KG1 (cell line): ENCODE results near the gene ZNF43.
"Not testable (repeated sequence)": the region's sequence is repeated elsewhere in the genome, so short reads cannot be mapped to it uniquely, and the experiment has no call there.

Experiments used
- DNase-seq: peaks from one replicate; lab custom pipeline; 2025; lab: John Stamatoyannopoulos, UW

Gene ZNF43

DNA sequence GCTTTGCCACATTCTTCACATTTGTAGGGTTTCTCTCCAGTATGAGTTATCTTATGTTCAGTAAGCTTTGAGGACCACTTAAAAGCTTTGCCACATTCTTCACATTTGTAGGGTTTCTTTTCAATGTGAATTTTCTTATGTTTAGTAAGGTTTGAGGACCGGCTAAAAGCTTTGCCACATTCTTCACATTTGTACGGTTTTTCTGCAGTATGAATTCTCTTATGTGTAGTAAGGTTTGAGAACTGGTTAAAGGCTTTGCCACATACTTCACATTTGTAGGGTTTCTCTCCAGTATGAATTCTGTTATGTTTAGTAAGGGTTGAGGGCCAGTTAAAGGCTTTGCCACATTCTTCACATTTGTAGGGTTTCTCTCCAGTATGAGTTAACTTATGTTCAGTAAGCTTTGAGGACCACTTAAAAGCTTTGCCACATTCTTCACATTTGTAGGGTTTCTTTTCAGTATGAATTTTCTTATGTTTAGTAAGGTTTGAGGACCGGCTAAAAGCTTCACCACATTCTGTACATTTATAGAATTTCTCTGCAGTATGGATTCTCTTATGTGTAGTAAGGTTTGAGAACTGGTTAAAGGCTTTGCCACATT lies 27.5 kb downstream of the ZNF43 start:
- not testable (repeated sequence) for DNase-seq

DNA sequence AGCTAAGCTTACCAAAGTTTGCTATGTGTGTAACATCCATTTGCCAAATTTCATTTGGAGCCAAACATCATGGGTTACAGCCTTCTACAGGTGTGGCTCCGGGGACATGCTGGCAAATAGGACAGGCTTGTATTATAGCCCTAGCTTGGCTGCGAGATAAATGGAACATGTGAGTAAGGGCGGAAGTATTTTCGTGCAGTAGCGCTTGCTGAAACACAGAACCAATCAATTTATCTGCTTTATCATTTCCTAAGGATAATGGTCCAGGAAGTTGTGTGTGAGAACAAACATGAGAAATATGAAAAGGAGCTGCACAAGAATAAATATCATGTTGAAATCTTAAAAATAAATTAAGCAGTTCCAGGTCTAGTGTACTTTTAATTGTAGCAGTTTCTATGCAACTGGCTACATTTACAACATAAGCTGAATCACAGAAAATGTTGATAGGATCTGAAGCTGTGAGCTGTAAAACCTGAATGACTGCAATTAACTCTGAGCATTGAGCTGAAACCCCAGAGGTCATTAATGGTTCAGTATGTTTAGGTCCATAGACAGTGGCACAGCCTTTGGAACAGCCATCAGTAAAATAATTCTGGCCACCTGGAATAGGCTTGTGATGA lies 46.4 kb downstream of the ZNF43 start:
- DNase-seq: no peak

DNA sequence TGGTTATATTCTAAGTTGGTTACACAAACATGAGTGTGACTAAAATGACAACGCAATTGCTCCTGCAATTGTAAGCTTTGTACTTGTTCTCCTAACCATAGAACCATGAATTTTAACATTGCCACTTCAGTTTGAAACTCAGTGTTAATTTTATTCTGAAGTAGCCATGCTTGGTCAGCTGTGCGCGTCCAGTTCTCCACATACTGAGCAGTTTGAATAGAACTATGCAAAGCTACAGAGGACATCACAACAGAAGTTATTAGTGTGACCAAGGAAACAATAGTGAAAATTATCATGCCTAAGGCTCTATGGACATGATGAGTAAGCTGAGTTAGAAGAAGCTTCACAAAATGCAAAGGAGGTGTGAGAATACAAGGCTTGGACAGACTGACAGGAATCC lies 49.0 kb downstream of the ZNF43 start:
- no peak for DNase-seq

DNA sequence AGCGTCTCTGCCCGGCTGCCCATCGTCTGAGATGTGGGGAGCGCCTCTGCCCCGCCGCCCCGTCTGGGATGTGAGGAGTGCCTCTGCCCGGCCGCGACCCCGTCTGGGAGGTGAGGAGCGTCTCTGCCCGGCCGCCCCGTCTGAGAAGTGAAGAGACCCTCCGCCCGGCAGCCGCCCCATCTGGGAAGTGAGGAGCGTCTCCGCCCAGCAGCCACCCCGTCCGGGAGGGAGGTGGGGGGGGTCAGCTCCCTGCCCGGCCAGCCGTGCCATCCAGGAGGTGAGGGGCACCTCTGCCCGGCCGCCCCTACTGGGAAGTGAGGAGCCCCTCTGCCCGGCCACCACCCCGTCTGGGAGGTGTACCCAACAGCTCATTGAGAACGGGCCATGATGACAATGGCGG lies 60.2 kb downstream of the ZNF43 start:
- not testable (repeated sequence) for DNase-seq

DNA sequence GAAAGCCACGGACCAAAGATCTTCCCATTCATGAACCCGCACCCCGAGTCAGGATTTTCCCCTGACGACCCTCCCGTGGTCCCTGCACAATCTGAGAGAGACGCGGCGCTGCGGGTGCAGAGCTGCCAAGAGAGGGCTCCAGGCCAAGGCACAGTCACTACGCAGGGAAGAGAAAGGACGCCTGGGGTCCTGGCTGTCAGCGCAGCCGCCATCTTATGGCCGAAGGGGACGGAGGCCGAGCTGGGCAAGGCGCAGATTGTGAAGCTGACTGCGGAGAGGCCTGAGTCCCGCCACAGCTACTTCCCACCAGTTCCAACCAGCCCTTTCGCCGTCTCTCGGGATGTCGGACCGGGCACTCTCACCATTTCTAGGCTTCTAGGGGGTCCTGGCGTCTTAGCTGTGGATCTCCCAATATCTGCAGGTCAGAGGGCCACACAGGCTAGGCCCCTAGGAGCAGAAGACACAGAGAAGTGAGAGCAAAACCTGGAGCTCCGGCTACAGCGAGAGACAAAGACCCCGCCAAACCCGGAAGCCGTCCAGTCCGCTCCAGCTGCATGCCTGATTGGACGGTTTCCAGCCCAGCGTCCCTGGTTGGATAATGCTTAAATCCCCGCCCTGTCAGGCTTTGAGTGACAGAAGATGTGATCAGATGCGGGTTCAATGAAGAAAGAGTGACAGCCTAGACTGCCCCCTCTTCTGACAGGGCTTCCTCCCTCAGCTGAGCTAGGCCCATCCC lies 68.7 kb downstream of the ZNF43 start, which contains the start of gene ZNF100:
ZNF100 (minus strand) TSS at position 515 of the 736 bp plus-strand sequence; CDS start at position 365, 150 bp downstream.
- peak; percentile 82 for DNase-seq

DNA sequence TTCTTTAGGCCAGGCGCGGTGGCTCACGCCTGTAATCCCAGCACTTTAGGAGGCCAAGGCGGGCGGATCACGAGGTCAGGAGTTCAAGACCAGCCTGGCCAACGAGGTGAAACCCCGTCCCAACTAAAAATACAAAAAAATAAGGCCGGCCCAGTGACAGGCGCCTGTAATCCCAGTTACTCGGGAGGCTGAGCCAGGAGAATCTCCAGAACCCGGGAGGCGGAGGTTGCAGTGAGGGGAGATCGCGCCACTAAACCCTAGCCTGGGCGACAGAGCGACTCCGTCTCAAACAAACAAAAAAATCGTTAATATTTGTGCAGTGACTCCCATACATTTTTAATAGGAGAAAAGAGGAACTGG lies 69.3 kb downstream of the ZNF43 start:
- DNase-seq: not testable (repeated sequence)

DNA sequence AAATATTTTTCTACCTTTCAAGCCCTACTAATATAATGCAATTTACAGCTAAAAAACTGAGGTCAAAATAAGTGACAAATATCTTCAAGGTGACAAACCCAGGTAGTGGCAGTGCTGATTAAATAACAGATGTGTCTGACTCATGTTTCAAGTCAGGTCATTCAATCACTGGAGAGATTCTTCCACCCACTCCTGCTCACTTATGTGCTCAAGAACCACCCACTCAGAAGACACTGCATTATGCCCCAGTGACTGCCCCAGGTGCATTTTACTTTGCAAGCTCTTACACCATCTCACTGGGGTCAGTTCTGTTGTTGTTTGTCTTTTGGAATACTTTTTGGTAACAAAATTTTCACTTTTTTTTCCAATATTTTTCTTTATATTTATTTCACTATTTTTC lies 70.8 kb downstream of the ZNF43 start:
- no peak for DNase-seq

DNA sequence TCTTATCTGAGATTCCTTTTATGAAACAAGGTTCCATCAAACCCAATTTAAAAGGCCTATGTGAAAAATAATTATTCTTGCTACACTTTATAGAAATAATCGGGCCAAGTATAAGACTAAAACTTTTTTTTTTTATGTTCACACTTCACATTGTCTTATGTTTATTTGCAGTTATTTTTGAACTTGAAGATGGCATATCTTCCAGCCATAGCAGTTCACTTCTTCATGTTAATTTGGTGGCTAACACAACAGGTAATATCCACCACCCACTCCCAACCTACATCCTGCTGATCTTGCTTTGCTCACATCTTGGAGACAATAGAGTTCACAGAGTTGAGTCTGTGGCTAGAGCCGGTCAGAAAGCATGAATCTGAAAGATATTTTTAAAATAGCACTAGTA lies 74.4 kb downstream of the ZNF43 start:
- not testable (repeated sequence) for DNase-seq

DNA sequence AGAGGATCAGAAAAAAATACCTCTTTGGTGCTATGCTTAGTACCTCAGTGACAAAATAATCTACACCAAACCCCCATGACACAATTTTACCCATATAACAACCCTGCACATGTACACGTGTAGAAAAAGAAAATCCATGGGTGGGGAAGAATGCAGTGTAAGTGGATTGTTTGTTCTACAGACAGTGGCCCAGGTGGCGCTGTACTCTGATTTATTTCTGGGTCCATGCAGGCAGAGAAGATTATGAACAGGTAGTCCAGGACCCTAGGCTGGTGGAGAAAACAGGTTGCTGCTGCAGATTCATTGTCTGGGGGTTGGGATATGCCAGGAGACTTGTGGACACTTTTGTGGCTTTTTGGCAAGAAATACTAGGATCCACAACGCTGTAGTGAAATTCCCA lies 77.7 kb downstream of the ZNF43 start:
- no peak for DNase-seq

DNA sequence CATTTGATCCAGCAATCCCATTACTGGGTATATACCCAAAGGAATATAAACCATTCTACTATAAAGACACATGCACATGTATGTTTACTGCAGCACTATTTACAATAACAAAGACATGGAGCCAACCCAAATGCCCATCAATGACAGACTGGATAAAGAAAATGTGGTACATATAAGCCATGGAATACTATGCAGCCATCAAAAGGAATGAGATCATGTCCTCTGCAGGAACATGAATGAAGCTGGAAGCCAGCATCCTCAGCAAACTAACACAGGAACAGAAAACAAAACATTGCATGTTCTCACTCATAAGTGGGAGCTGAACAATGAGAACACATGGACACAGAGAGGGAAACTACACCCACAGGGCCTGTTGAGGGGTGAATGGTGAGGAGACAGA lies 80.4 kb downstream of the ZNF43 start:
- DNase-seq: not testable (repeated sequence)
